GF-D8 (cell line): ENCODE data around the gene ERCC4.

Source experiments
- DNase-seq: peaks from one replicate; lab custom pipeline; 2025; lab: John Stamatoyannopoulos, UW

ERCC4 gene

GRCh38 chr16:13994239-13995106 lies 74.5 kb downstream of the ERCC4 start:
- DNase-seq, result no peak

- DNase-seq, result no peak
These were observed 75.2 kb downstream of the ERCC4 start for GRCh38 chr16:13995194-13995593.

- no peak for DNase-seq
These were observed 76.9 kb downstream of the ERCC4 start for GRCh38 chr16:13996778-13997288.

GRCh38 chr16:13997526-13997925 lies 77.6 kb downstream of the ERCC4 start:
- DNase-seq, result no peak

GRCh38 chr16:13997933-13998332 lies 78.0 kb downstream of the ERCC4 start:
- no peak for DNase-seq

- no peak for DNase-seq
These were observed 79.3 kb downstream of the ERCC4 start for GRCh38 chr16:13999071-13999894.

GRCh38 chr16:13999895-14000425 lies 80.0 kb downstream of the ERCC4 start:
- no peak for DNase-seq

- no peak for DNase-seq
These were observed 81.6 kb downstream of the ERCC4 start for GRCh38 chr16:14001521-14001920.
